Measurements from ENCODE around the gene YTHDF1. TPM values are rescaled to one million over a fixed set of nuclear protein-coding genes. Genes with fewer than 3 reads are reported as not detected.

Gene YTHDF1
- total RNA-seq, 1 donor from 2014 or later, result 22.2 TPM

- no peaks in the 10 kb centered on the region for H3K9me3 ChIP-seq (replicated peaks)
- no peak overlapping the region for H3K27ac ChIP-seq (replicated peaks)
- H3K4me1 ChIP-seq, result peaks cover 72% of the 10 kb centered on the region
- intact Hi-C loops (cut with micrococcal nuclease), result no loop called here
- no peak overlapping the region for H3K4me3 ChIP-seq
- no peak for TF ChIP-seq CTCF (IDR thresholded peaks at IDR 0.05; ENCODE audit: borderline replicate concordance)
- no peaks in the 10 kb centered on the region for H3K27me3 ChIP-seq (ENCODE audit: low read depth)
- no peak for DNase-seq
- peaks cover 83% of the 10 kb centered on the region for H3K36me3 ChIP-seq
Observed at GRCh38 chr20:63210011-63210605, 5.8 kb downstream of the YTHDF1 start.

GRCh38 chr20:63208346-63208909, 7.5 kb downstream of the YTHDF1 start:
- no peaks in the 10 kb centered on the region for H3K9me3 ChIP-seq (replicated peaks)
- no peaks in the 10 kb centered on the region for H3K27me3 ChIP-seq (ENCODE audit: low read depth)
- no peak for TF ChIP-seq CTCF (IDR thresholded peaks at IDR 0.05; ENCODE audit: borderline replicate concordance)
- H3K36me3 ChIP-seq, result peaks cover 87% of the 10 kb centered on the region
- peaks cover 56% of the 10 kb centered on the region for H3K4me1 ChIP-seq
- no peak for DNase-seq
- H3K27ac ChIP-seq (replicated peaks), result no peak overlapping the region
- H3K4me3 ChIP-seq, result no peak overlapping the region
- intact Hi-C loops (cut with micrococcal nuclease), result no loop called here

- Histone ChIP-seq H3K9me3 (replicated peaks) (no peaks in the 10 kb centered on the region), H3K4me1 (peaks cover 40% of the 10 kb centered on the region), H3K27ac (replicated peaks) (no peak overlapping the region), H3K4me3 (no peak overlapping the region), H3K27me3 (ENCODE audit: low read depth) (no peaks in the 10 kb centered on the region), H3K36me3 (peaks cover 87% of the 10 kb centered on the region)
- no peak for TF ChIP-seq CTCF (IDR thresholded peaks at IDR 0.05; ENCODE audit: borderline replicate concordance)
- no peak for DNase-seq
- intact Hi-C loops (cut with micrococcal nuclease), result no loop called here
Observed at GRCh38 chr20:63206878-63207277, 9.1 kb downstream of the YTHDF1 start.

- intact Hi-C loops (cut with micrococcal nuclease), result no loop called here
- no peaks in the 10 kb centered on the region for H3K9me3 ChIP-seq (replicated peaks)
- DNase-seq, result no peak
- H3K4me1 ChIP-seq, result peaks cover 39% of the 10 kb centered on the region
- TF ChIP-seq CTCF (IDR thresholded peaks at IDR 0.05; ENCODE audit: borderline replicate concordance), result no peak
- no peak overlapping the region for H3K4me3 ChIP-seq
- H3K27ac ChIP-seq (replicated peaks), result no peak overlapping the region
- H3K36me3 ChIP-seq, result peaks cover 88% of the 10 kb centered on the region
- H3K27me3 ChIP-seq (ENCODE audit: low read depth), result no peaks in the 10 kb centered on the region
Observed at GRCh38 chr20:63205896-63206295, 10.0 kb downstream of the YTHDF1 start.

GRCh38 chr20:63204362-63204761, 11.6 kb downstream of the YTHDF1 start:
- H3K4me1 ChIP-seq, result peaks cover 32% of the 10 kb centered on the region
- DNase-seq, result no peak
- TF ChIP-seq CTCF (IDR thresholded peaks at IDR 0.05; ENCODE audit: borderline replicate concordance), result no peak
- H3K27ac ChIP-seq (replicated peaks), result no peak overlapping the region
- intact Hi-C loops (cut with micrococcal nuclease), result no loop called here
- peaks cover 77% of the 10 kb centered on the region for H3K36me3 ChIP-seq
- no peaks in the 10 kb centered on the region for H3K27me3 ChIP-seq (ENCODE audit: low read depth)
- no peaks in the 10 kb centered on the region for H3K9me3 ChIP-seq (replicated peaks)
- H3K4me3 ChIP-seq, result no peak overlapping the region

Measured in left ventricle myocardium inferior (tissue), 1 donor.